NT2/D1 (cell line): ENCODE measurements around the gene CFAP65.

ENCODE experiments used
- DNase-seq: peaks from one replicate; pipeline ENCODE4 v3.0.0-alpha.2; 2011; ENCODE audit warnings: low read depth, low spot score
- H3K27me3 ChIP-seq: 2 replicates; pipeline ENCODE4 v1.6.0; 2011; ENCODE audit warnings: mild to moderate bottlenecking; ENCODE audit not compliant: insufficient read length, insufficient read depth
- H3K36me3 ChIP-seq: 2 replicates; pipeline ENCODE4 v1.6.1; 2011; ENCODE audit warnings: mild to moderate bottlenecking, low read length, mixed read lengths; ENCODE audit not compliant: insufficient read depth, insufficient read length
- H3K4me1 ChIP-seq: 2 replicates; pipeline ENCODE4 v1.5.1; 2011; ENCODE audit not compliant: insufficient read depth, insufficient read length
- H3K4me3 ChIP-seq: 2 replicates; pipeline ENCODE4 v1.5.1; 2011; ENCODE audit warnings: low read depth; ENCODE audit not compliant: insufficient read length
- H3K9ac ChIP-seq: 2 replicates; pipeline ENCODE4 v1.6.0; 2011; ENCODE audit warnings: low read depth; ENCODE audit not compliant: insufficient read length
- H3K9me3 ChIP-seq: 2 replicates; pipeline ENCODE4 v1.5.1; 2011; ENCODE audit warnings: mild to moderate bottlenecking, low read length; ENCODE audit not compliant: insufficient read depth
- SUZ12 ChIP-seq: IDR thresholded peaks from 2 replicates; pipeline ENCODE4 v1.6.1; 2011; ENCODE audit not compliant: insufficient read length, insufficient read depth; ENCODE audit errors: extremely low read depth
- YY1 ChIP-seq: IDR thresholded peaks from 2 replicates; pipeline ENCODE4 v1.6.1; 2011; ENCODE audit not compliant: insufficient read length, insufficient read depth
- ZNF274 ChIP-seq: IDR thresholded peaks from 2 replicates; pipeline ENCODE4 v1.6.1; 2011; ENCODE audit warnings: mild to moderate bottlenecking, low read depth, low read length

Gene CFAP65

GRCh38 chr2:219001577-219002394 lies 39.5 kb downstream of the CFAP65 start:
- Histone ChIP-seq H3K27me3 (peaks cover 94% of the 10 kb centered on the region), H3K4me1 (peaks cover 37% of the 10 kb centered on the region), H3K4me3 (peak overlapping the region; percentile 18), H3K36me3 (no peaks in the 10 kb centered on the region), H3K9ac (no peak overlapping the region), H3K9me3 (no peaks in the 10 kb centered on the region)
- no peak for TF ChIP-seq SUZ12
- no peak for TF ChIP-seq ZNF274
- no peak for TF ChIP-seq YY1
- no peak for DNase-seq

GRCh38 chr2:219001100-219001576 lies 40.2 kb downstream of the CFAP65 start:
- Histone ChIP-seq H3K9me3 (no peaks in the 10 kb centered on the region), H3K36me3 (no peaks in the 10 kb centered on the region), H3K9ac (no peak overlapping the region), H3K27me3 (peaks cover 99% of the 10 kb centered on the region), H3K4me1 (peaks cover 41% of the 10 kb centered on the region), H3K4me3 (no peak overlapping the region)
- TF ChIP-seq SUZ12 (no peak), ZNF274 (no peak), YY1 (no peak)
- no peak for DNase-seq

- no peak overlapping the region for H3K9ac ChIP-seq
- H3K4me3 ChIP-seq: no peak overlapping the region
- no peaks in the 10 kb centered on the region for H3K36me3 ChIP-seq
- H3K27me3 ChIP-seq: peaks cover 99% of the 10 kb centered on the region
- H3K9me3 ChIP-seq: no peaks in the 10 kb centered on the region
- DNase-seq: no peak
- H3K4me1 ChIP-seq: peaks cover 41% of the 10 kb centered on the region
- TF ChIP-seq ZNF274: no peak
- TF ChIP-seq SUZ12: no peak
- TF ChIP-seq YY1: no peak
These were observed 40.8 kb downstream of the CFAP65 start for GRCh38 chr2:219000569-219000960.

- DNase-seq: no peak
- no peaks in the 10 kb centered on the region for H3K36me3 ChIP-seq
- TF ChIP-seq ZNF274: no peak
- H3K9me3 ChIP-seq: no peaks in the 10 kb centered on the region
- no peak overlapping the region for H3K4me3 ChIP-seq
- H3K4me1 ChIP-seq: peaks cover 42% of the 10 kb centered on the region
- peaks cover 99% of the 10 kb centered on the region for H3K27me3 ChIP-seq
- H3K9ac ChIP-seq: no peak overlapping the region
These were observed 41.3 kb downstream of the CFAP65 start for GRCh38 chr2:218999881-219000568.

DNA sequence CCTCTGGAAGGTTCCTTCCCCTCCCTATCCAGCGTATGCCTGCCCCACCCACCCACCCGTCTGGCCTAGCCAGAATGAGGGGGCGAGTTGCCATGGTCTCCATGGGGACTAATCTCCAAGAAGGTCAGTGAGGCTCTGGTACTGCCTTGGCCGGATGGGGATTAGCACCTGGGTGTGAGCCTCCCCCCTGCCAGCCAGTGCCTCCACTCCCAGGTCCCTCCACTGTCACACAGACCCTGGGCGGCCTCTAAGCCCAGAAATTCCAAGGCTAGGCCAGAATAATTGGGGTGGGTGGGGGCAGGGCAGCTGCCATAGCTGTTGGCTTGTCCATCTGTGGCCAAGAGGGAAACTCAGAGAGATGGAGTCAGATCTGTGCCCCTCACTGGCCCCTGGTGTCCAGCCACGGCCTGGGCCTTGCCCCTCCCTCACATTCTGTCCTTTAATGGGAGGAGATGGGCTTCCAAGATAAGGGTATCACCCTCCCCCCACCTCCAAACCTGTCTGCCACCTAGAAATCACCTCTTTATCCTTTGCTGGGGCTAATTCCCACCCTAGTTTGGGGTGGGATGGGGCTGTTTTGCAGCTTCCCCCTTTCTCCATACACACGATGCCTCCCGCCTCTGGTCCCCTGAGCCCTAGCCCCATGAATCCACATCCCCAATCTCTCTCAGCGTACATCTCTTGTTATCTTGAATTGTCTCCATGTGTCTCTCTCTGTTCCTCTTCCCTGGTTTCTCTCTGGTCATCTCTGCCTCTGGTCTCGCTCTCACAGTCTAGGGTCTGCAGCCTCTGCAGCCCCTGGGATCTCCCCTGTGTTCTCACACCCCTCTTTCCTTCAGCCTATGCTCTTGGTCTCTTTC lies 42.1 kb downstream of the CFAP65 start:
- Histone ChIP-seq H3K9ac (no peak overlapping the region), H3K4me3 (no peak overlapping the region), H3K4me1 (peaks cover 46% of the 10 kb centered on the region), H3K9me3 (no peaks in the 10 kb centered on the region), H3K27me3 (peaks cover 99% of the 10 kb centered on the region), H3K36me3 (no peaks in the 10 kb centered on the region)
- DNase-seq: no peak
- TF ChIP-seq ZNF274 (no peak), SUZ12 (no peak), YY1 (no peak)

DNA sequence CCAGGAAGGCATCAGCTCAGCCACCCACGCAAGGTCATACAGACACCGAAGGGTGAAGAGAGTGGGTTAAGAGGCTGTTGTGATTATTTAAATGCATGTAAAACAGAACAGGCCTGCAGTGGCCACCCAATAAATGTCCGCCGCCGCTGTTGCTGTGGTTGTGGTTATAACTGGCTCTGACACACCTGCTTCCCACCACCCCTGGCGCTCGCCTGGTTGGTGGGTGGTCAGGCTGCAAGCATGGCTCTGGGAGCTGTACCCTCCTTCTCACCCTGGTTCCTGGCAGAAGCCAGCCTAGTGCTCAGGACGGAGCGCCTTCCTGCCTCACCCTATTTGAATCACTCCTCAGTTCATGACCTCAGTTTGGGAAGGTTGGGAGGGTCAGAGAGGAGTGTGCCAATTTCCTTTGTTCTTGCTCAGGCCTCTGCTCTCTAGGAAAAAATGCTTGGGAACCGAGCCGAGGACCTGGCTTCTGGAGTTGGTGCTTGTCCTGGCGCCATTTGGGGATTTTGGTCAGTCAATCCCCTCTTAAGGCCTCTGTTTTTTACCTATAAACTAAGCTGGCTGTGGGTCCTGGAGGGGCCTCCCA lies 42.8 kb downstream of the CFAP65 start:
- peaks cover 99% of the 10 kb centered on the region for H3K27me3 ChIP-seq
- H3K4me1 ChIP-seq: peaks cover 46% of the 10 kb centered on the region
- no peak for TF ChIP-seq ZNF274
- TF ChIP-seq SUZ12: no peak
- no peak for TF ChIP-seq YY1
- DNase-seq: no peak
- H3K36me3 ChIP-seq: no peaks in the 10 kb centered on the region
- H3K4me3 ChIP-seq: no peak overlapping the region
- no peaks in the 10 kb centered on the region for H3K9me3 ChIP-seq
- H3K9ac ChIP-seq: no peak overlapping the region

- H3K27me3 ChIP-seq: peaks cover 99% of the 10 kb centered on the region
- no peak overlapping the region for H3K9ac ChIP-seq
- no peak for DNase-seq
- H3K4me1 ChIP-seq: peaks cover 38% of the 10 kb centered on the region
- H3K36me3 ChIP-seq: no peaks in the 10 kb centered on the region
- H3K9me3 ChIP-seq: no peaks in the 10 kb centered on the region
- TF ChIP-seq ZNF274 (no peak), YY1 (no peak), SUZ12 (no peak)
- H3K4me3 ChIP-seq: no peak overlapping the region
These were observed 43.6 kb downstream of the CFAP65 start for GRCh38 chr2:218997731-218998130.
